ENCODE measurements around the gene DENND1C.

DNA sequence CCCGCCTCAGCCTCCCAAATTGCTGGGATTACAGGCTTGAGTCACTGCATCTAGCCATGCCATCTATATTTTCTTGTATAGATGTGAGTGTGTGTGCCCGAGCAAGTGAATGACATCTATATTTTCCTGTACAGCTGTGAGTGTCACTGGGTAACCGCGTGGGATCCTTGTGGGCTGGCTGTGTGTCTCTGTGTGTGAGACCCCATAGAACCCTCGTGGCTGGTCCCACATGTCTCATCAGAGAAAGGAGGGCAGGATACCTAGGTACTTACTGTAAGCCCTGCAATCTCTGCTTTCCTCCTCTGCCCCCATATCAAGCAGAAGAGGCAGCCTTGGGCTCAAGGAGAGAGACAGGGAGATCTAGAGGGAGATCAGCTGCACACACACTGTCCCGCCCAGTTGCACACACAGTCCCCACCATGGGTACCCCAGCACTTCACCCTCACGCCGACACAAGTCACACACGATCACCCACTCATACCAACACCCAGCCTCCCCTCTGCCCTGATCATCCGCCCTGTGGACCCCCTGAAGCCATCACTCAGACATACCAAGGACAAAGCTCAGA, 655 bp downstream of the DENND1C start:
- TF ChIP-seq, protein P1, sequence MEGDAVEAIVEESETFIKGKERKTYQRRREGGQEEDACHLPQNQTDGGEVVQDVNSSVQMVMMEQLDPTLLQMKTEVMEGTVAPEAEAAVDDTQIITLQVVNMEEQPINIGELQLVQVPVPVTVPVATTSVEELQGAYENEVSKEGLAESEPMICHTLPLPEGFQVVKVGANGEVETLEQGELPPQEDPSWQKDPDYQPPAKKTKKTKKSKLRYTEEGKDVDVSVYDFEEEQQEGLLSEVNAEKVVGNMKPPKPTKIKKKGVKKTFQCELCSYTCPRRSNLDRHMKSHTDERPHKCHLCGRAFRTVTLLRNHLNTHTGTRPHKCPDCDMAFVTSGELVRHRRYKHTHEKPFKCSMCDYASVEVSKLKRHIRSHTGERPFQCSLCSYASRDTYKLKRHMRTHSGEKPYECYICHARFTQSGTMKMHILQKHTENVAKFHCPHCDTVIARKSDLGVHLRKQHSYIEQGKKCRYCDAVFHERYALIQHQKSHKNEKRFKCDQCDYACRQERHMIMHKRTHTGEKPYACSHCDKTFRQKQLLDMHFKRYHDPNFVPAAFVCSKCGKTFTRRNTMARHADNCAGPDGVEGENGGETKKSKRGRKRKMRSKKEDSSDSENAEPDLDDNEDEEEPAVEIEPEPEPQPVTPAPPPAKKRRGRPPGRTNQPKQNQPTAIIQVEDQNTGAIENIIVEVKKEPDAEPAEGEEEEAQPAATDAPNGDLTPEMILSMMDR (IDR thresholded peaks at IDR 0.05 in 4 of 5, conservative IDR thresholded peaks at IDR 0.05 in 1 of 5): no peak
- no peak for TF ChIP-seq POLR2A (IDR thresholded peaks at IDR 0.05)

Data from gastrocnemius medialis (tissue), 4 donors.